K562 (cell line): ENCODE results near the gene AGO1. TPM values are rescaled to one million over a fixed set of nuclear protein-coding genes. Genes with fewer than 3 reads are reported as not detected.

Experiments
- ARID3A ChIP-seq: IDR thresholded peaks from 2 replicates; pipeline ENCODE4 v1.6.1; 2012; ENCODE audit warnings: low read depth, low read length, improper control_type of control experiment, borderline replicate concordance
- BHLHE40 ChIP-seq: IDR thresholded peaks from 2 replicates; pipeline ENCODE4 v1.6.1; 2011; ENCODE audit warnings: low read length, improper control_type of control experiment
- CEBPG ChIP-seq, 3 experiments: fragments of 200-800 bp in 1 of 3; sonication (Bioruptor generic) in 1 of 3; sonication (generic) in 1 of 3; formaldehyde crosslinking in 1 of 3; IDR thresholded peaks in 2 of 3; conservative IDR thresholded peaks in 1 of 3; 2 replicates each; pipeline versions ENCODE4 v1.6.1 to v1.8.0; 2016 to 2022; ENCODE audit warnings: missing compliant biosample characterization in 2 of 3, missing genetic modification characterization in 2 of 3, mild to moderate bottlenecking in 1 of 3, missing genetic modification reagents in 1 of 3
- CGGBP1 ChIP-seq: fragments of 250-450 bp; sonication (Bioruptor Pico); IDR thresholded peaks from 2 replicates; pipeline ENCODE4 v1.9.0; 2021; ENCODE audit warnings: mild to moderate bottlenecking
- DACH1 ChIP-seq: fragments of 450-650 bp; IDR thresholded peaks from 2 replicates; pipeline ENCODE4 v1.6.1; 2018; ENCODE audit not compliant: partially characterized antibody
- E2F6 ChIP-seq, 2 experiments: IDR thresholded peaks; 2 replicates each; pipeline ENCODE4 v1.6.1; 2011; ENCODE audit warnings: borderline replicate concordance in 1 of 2, control low read depth in 1 of 2, low read depth in 1 of 2, low read length in 1 of 2, mild to moderate bottlenecking in 1 of 2, mixed read lengths in 1 of 2, moderate library complexity in 1 of 2; ENCODE audit not compliant: insufficient read depth in 1 of 2, insufficient read length in 1 of 2, poor library complexity in 1 of 2, severe bottlenecking in 1 of 2; ENCODE audit errors: extremely low read depth in 1 of 2
- GATA2 ChIP-seq: sonication (generic); formaldehyde crosslinking; IDR thresholded peaks from 2 replicates; pipeline ENCODE4 v1.4.0; 2020; ENCODE audit warnings: mild to moderate bottlenecking, missing genetic modification reagents
- HNRNPLL ChIP-seq: fragments of 200-400 bp; formaldehyde crosslinking; IDR thresholded peaks from 2 replicates; pipeline ENCODE4 v1.6.1; 2017; ENCODE audit warnings: low read length, low read depth, mild to moderate bottlenecking; ENCODE audit not compliant: poor library complexity, severe bottlenecking
- IRF1 ChIP-seq: sonication (generic); formaldehyde crosslinking; IDR thresholded peaks from 2 replicates; pipeline ENCODE4 v1.8.0; 2022; ENCODE audit warnings: missing genetic modification reagents, mild to moderate bottlenecking, borderline replicate concordance
- JUND ChIP-seq, 2 experiments: IDR thresholded peaks; 2 replicates in 1 of 2; 3 replicates in 1 of 2; pipeline ENCODE4 v1.6.1; 2011; ENCODE audit warnings: borderline replicate concordance in 2 of 2, low read depth in 2 of 2, low read length in 2 of 2, improper control_type of control experiment in 1 of 2, missing biosample characterization in 1 of 2, missing genetic modification characterization in 1 of 2, missing genetic modification reagents in 1 of 2
- KDM4B ChIP-seq, 2 experiments: fragments of 450-650 bp in 1 of 2; sonication (generic) in 1 of 2; IDR thresholded peaks; 2 replicates each; pipeline ENCODE4 v1.6.1; 2016 to 2017; ENCODE audit warnings: borderline replicate concordance in 2 of 2, antibody characterized with exemption in 1 of 2, low read depth in 1 of 2, mild to moderate bottlenecking in 1 of 2
- KLF16 ChIP-seq: IDR thresholded peaks from 2 replicates; pipeline ENCODE4 v1.6.1; 2016; ENCODE audit warnings: antibody characterized with exemption
- SRSF7 ChIP-seq: fragments of 200-400 bp; formaldehyde crosslinking; optimal IDR thresholded peaks from 2 replicates; pipeline ENCODE3; 2017; ENCODE audit warnings: mild to moderate bottlenecking, low read depth, low read length
- TBP ChIP-seq: optimal IDR thresholded peaks from 2 replicates; pipeline ENCODE3; 2011; ENCODE audit warnings: low read depth, low read length, improper control_type of control experiment
- U2AF2 ChIP-seq: fragments of 200-400 bp; formaldehyde crosslinking; optimal IDR thresholded peaks from 2 replicates; pipeline ENCODE3; 2017; ENCODE audit warnings: low read depth, mild to moderate bottlenecking, low read length
- ZNF174 ChIP-seq: fragments of 250-450 bp; sonication (Bioruptor Pico); IDR thresholded peaks from 2 replicates; pipeline ENCODE4 v1.4.0; 2020; ENCODE audit warnings: mild to moderate bottlenecking
- ZNF197 ChIP-seq: fragments of 200-800 bp; sonication (Bioruptor generic); IDR thresholded peaks from 2 replicates; pipeline ENCODE4 v1.6.1; 2016; ENCODE audit warnings: low read depth, missing genetic modification characterization, missing compliant biosample characterization
- ZNF232 ChIP-seq: sonication (generic); formaldehyde crosslinking; IDR thresholded peaks from 2 replicates; pipeline ENCODE4 v1.8.0; 2022; ENCODE audit warnings: mild to moderate bottlenecking, missing genetic modification reagents
- ZNF24 ChIP-seq: fragments of 450-650 bp; IDR thresholded peaks from 2 replicates; pipeline ENCODE4 v1.6.1; 2016
- ZNF695 ChIP-seq: fragments of 450-650 bp; formaldehyde crosslinking; IDR thresholded peaks from 2 replicates; pipeline ENCODE4 v1.4.0; 2020; ENCODE audit warnings: mild to moderate bottlenecking, moderate library complexity
- ZNF717 ChIP-seq: fragments of 250-450 bp; sonication (Bioruptor Pico); IDR thresholded peaks from 2 replicates; pipeline ENCODE4 v1.5.0; 2021
- polyA plus RNA-seq, 8 experiments: library from polyadenylated mRNA; depleted of rRNA in 4 of 8; stranded (reverse) in 5 of 8; unstranded in 3 of 8; fragments of >200 nt; fragmentation: Nextera tagmentation in 2 of 8; fragmentation: Illumina TruSeq in 1 of 8; extraction: Ambion mirVana in 2 of 8; extraction: Trizol in 1 of 8; gene quantifications; 2 replicates each; pipeline versions ENCODE4 v1.2.1 to v1.2.3, GENCODE V29; 2011 to 2014; ENCODE audit warnings: inconsistent platforms in 1 of 8, missing spikeins in 1 of 8
- total RNA-seq, 7 experiments: library from RNA; depleted of rRNA in 6 of 7; stranded (reverse); fragments of >200 nt in 6 of 7; fragmentation: Illumina TruSeq in 2 of 7; extraction: Trizol in 2 of 7; gene quantifications; 2 replicates each; pipeline versions ENCODE4 v1.2.1 to v1.2.3, GENCODE V29; 2011 to 2021; ENCODE audit warnings: low replicate concordance in 1 of 7

AGO1 gene
- total and polyA plus RNA-seq, 9 of the 15 experiments (the other 6 are each of a cell fraction or from before 2014, with no cell fraction given), result 7.3 to 64.2 (median 26.0) TPM

GRCh38 chr1:35930593-35931445 is 47.8 kb downstream of the AGO1 start, which contains the start of gene AGO3 (continued):
- TF ChIP-seq ZNF232 (CRISPR knock-in tag) (peak; percentile 70; the same call in 1 of the 2 replicates), SRSF7 (no peak), KDM4B (IDR thresholded peaks at IDR 0.05; ENCODE audit: borderline replicate concordance in 2 of 2, low read depth in 1 of 2) (peak in 1 of 2 experiments; percentile 98; a peak in 3 of 4 replicates), ZNF695 (CRISPR knock-in tag) (no peak), HNRNPLL (peak; percentile 90), GATA2 (no peak), IRF1 (CRISPR knock-in tag) (no peak; the same call in 1 of the 2 replicates), ARID3A (no peak), U2AF2 (no peak), ZNF174 (CRISPR knock-in tag) (no peak), CGGBP1 (CRISPR knock-in tag) (peak; percentile 37; the same call in 1 of the 2 replicates), TBP (peak; percentile 84), ZNF24 (peak; percentile 77), JUND (IDR thresholded peaks at IDR 0.05; ENCODE audit: borderline replicate concordance, low read depth, low read length) (peak; percentile 57), JUND (tag; IDR thresholded peaks at IDR 0.05; ENCODE audit: borderline replicate concordance, low read depth, low read length) (peak; percentile 32; the same call in 1 of the 3 replicates), KLF16 (no peak; the same call in 1 of the 2 replicates), BHLHE40 (peak; percentile 71), ZNF197 (CRISPR knock-in tag) (no peak), E2F6 (IDR thresholded peaks at IDR 0.05; ENCODE audit: borderline replicate concordance in 1 of 2, extremely low read depth in 1 of 2, insufficient read depth in 1 of 2, insufficient read length in 1 of 2, low read depth in 1 of 2, low read length in 1 of 2, poor library complexity in 1 of 2, severe bottlenecking in 1 of 2) (peak in 1 of 2 experiments; percentile 68), CEBPG (CRISPR knock-in tag; IDR thresholded peaks at IDR 0.05) (peak; percentile 74), CEBPG (tag; conservative IDR thresholded peaks at IDR 0.05 in 1 of 2, IDR thresholded peaks at IDR 0.05 in 1 of 2) (no peak), ZNF717 (CRISPR knock-in tag) (peak; percentile 75; the same call in 1 of the 2 replicates), DACH1 (no peak)
